GM03348 (cell line): Measurements from ENCODE around the gene NCOA5.
"Not testable (repeated sequence)": the region's sequence is repeated elsewhere in the genome, so short reads cannot be mapped to it uniquely, and the experiment has no call there.

Experiments
- DNase-seq: peaks from one replicate; pipeline ENCODE4 v3.0.0; 2012; ENCODE audit warnings: low spot score

The NCOA5 gene

DNA sequence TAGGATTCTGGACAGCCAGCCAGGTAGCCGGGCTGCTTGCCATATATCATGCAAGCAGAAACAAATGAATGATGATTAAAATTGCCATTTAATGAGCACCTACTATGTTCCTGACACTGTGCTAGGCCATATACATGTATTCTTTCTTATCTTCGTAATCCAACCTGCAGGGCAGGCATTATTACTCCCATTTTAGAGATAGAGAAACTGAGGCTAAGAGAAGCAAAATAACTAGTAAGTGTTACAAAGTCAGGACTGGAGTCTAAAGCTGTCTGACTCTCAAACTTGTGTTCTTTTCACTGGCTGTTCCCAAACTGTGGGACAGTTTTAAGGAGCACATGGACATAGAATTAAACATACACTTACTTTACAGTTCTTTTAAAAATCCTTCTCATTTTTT is 30.4 kb upstream of the NCOA5 start:
- DNase-seq: no peak

GRCh38 chr20:46119547-46119946 is 29.8 kb upstream of the NCOA5 start:
- no peak for DNase-seq

GRCh38 chr20:46119028-46119546 is 29.3 kb upstream of the NCOA5 start:
- no peak for DNase-seq

DNA sequence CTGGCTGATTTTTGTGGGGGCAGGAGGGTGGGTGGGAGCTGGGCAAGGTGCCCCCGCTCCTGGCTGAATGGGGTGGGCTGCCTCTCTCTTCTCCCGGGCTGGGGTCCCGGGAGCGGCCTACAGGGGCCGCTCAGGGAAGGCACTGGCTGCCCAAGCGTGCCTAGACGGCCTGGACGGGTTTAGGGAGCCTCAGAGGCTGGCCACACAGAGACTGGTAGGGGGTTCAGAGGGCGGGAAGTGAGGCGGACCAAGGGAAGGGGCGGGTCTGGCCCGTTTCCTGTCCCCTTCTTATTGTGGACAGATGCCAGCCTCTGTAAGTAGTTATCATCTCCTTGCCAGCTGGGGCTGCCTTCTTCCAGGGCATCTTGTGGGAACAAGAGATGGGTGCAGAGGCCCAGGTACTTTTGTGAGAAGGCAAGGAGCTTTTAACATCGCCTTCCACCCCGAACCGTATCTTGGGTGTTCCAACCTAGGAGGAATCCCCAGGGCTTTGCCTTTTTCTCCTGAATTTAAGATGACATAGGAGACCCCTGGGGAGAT is 28.8 kb upstream of the NCOA5 start:
- no peak for DNase-seq

GRCh38 chr20:46117704-46118467 is 28.1 kb upstream of the NCOA5 start, which contains the start of gene CD40:
Gene CD40, plus strand, starts transcription at chr20:46118314. Its CDS starts 30 bp downstream, at chr20:46118344.
- DNase-seq: peak; percentile 76

- DNase-seq: no peak
Observed at GRCh38 chr20:46114449-46114848, 24.7 kb upstream of the NCOA5 start.

- DNase-seq: no peak
Observed at GRCh38 chr20:46113113-46113470, 23.3 kb upstream of the NCOA5 start.

GRCh38 chr20:46112430-46113112 is 22.8 kb upstream of the NCOA5 start:
- no peak for DNase-seq

- DNase-seq: no peak
Observed at GRCh38 chr20:46111836-46112212, 22.1 kb upstream of the NCOA5 start.

DNA sequence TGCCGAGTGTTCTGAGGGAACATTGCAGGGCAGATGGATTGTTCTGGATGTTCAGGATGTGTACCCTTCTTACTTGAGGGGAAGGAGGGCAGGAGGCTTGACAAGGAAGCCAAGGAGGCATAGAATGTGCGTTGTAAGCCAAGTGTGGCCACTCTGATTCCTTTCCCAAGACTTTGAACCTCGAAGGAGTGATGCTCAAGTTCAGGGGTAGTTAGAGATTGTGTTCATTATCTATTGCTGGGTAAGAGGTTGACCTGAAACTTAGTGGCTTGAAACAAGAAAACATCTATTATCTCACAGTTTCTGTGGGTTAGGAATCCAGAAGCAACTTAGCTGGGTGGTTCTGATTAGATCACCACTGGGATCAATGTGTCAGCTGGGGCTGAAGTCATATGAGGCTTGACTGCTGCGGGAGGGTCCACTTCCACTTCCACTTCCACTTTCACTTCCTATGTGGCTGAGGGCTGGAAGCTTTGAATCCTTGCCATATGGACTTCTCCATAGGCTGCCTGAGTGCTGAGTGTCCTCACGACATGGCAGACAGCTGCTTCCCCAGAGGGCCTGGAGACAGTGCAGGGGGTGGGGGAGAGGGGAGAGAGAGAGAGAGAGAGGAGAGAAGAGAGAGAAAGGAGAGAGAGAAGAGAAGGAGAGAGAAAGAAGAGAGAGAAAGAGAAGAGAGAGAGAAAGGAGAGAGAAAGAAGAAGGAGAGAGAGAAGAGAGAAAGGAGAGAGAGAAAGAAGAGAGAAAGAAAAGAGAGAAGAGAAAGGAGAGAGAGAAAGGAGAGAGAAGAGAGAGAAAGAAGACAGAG is 21.5 kb upstream of the NCOA5 start:
- no peak for DNase-seq

DNA sequence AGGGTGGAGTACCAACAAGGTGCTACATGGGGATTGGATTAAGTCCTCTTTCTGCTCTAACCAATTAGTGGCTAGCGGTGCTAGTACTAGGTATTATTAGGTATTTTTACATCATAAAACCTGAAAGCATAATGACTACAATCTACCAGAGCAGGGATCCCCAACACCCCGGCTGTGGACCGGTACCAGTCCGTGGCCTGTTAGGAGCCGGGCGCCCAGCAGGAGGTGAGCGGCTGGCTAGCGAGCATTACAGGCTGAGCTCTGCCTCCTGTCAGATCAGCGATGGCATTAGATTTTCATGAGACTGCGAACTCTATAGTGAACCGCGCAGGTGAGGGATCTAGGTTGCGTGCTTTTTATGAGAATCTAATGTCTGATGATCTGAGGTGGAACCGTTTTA is 19.2 kb upstream of the NCOA5 start:
- DNase-seq: no peak

DNA sequence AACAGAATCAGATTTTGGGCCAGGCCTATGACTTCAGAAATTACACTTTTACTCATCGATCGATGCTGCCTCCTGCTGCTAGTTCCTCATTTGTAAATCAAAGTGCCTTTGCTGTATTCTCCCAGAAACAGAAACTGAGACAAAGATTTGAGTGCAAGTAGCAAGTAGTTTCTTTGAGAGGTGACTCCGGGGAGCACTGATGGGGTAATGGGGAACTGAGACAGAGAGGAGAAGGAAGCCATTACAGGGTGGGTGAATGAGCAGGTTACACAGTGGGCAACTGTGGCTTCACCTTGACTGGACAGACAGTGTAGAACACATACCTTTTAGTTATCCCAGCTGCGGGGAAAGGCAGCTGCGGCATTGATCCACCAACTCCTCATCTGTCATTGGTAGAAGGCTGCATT is 18.7 kb upstream of the NCOA5 start:
- no peak for DNase-seq

DNA sequence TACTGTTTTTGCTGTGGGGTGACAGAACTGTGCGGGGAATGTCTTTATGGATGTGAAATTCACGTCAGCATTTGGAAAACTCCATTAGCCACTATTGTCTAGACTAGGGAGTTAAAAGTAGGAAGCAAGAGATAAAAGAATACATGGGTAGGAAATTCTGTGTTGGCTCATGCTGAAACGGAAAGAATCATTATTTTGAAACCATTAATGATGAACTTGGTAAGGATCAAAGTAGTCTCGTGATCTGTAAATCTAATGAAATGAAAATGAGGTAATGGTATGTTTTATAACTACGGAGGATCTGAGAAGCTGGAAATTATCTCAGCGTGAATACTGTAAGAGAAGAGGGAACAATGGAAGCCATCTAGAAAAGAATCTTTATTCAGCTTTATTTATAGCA is 17.3 kb upstream of the NCOA5 start:
- DNase-seq: no peak

- no peak for DNase-seq
Observed at GRCh38 chr20:46104262-46104661, 14.5 kb upstream of the NCOA5 start.

DNA sequence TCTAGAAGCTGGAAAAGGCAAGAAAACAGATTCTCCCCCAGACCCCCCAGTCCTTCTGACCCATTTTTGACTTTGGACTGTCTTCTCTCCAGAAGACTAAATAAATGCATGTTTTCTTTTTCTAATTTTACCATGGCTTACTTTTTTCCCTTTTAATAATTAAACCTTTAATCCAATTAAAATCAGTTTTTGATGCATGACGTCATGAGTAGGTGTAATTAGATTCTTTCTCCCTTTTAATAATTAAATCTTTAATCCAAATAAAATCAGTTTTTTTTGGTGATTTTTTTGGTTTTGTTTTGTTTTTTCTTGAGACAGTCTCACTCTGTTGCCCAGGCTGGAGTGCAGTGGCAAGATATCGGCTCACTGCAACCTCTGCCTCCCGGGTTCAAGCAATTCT is 13.2 kb upstream of the NCOA5 start:
- DNase-seq: no peak

- no peak for DNase-seq
Observed at GRCh38 chr20:46101957-46102356, 12.2 kb upstream of the NCOA5 start.

DNA sequence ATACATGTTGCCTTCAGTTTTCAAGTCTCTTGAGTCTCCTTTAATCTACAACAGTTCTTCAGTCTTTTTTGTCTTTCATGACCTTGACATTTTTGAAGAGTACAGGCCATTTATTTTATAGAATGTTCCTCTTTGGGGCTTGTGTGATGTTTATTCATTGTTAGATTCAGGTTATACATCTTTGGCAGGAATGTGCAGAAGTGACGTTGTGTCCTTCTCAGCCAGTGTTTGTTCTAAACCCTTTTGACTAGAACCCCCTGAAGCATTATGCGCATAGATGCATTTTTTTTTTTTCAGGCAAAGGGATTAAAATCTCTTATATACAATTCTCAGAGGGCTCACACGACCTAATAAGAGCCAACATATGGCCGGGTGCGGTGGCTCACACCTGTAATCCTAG is 11.2 kb upstream of the NCOA5 start:
- DNase-seq: no peak

DNA sequence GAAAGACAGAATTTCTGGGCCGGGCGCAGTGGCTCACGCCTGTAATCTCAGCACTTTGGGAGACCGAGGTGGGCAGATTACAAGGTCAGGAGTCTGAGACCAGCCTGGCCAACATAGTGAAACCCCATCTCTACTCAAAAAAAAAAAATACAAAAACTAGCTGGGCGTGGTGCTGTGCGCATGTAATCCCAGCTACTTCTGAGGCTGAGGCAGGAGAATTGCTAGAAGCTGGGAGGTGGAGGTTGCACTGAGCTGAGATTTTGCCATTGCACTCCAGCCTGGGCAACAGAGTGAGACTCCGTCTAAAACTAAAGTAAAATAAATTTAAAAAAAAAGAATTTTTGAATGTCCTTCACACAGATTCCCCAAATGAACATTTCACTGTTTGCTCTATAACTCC is 10.7 kb upstream of the NCOA5 start:
- DNase-seq: not testable (repeated sequence)

DNA sequence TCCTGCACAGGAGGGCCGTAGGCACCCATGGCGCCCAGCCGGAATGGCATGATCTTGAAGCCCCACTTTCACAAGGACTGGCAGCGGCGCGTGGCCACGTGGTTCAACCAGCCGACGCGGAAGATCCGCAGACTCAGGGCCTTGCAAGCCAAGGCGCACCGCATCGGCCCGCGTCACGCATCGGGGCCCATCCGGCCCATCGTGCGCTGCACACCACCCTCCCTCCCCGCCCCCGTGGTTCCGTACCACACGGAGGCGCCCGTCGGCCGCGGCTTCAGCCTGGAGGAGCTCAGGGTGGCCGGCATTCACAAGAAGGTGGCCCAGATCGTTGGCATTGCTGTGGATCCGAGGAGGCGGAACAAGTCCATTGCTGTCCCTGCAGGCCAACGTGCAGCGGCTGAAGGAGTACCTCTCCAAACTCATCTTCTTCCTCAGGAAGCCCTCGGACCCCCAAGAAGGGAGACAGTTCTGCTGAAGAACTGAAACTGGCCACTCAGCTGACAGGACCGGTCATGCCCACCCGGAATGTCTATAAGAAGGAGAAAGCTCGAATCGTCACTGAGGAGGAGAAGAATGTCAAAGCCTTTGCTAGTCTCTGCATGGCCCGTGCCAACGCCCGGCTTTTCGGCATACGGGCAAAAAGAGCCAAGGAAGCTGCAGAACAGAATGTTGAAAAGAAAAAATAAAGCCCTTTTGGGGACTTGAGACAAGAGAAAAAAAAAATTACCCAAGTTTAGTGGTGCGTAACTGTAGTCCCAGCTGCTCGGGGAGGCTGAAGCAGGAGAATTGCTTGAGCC is 9.9 kb upstream of the NCOA5 start:
- DNase-seq: no peak

- DNase-seq: no peak
Observed at GRCh38 chr20:46093531-46093930, 3.8 kb upstream of the NCOA5 start.
